Measurements from ENCODE around the gene GRPEL2. TPM values are rescaled to one million over a fixed set of nuclear protein-coding genes. Genes with fewer than 3 reads are reported as not detected.

GRPEL2 gene
- total RNA-seq, 8 experiments from 2014 or later, result 9.7 to 33.1 (median 24.0) TPM

GRCh38 chr5:149363358-149363757 lies 18.1 kb downstream of the GRPEL2 start:
- ATAC-seq (replicated peaks in 6 of 8), result peak in 2 of 8 experiments; percentile 41 to 72
- Histone ChIP-seq H3K27ac (no peak overlapping the region), H3K4me1 (replicated peaks in 1 of 2) (peaks cover 8 to 21% of the 10 kb centered on the region in 2 donors), H3K4me3 (no peak overlapping the region)
- in situ Hi-C loops (cut with MboI; ENCODE audit: low pct_unique_long_range_greater_than_20kb in 2 of 9, low sequenced_read_pairs in 9 of 9, unreplicated experiment in 9 of 9), result loop anchor here in 3 of 9 experiments (25.0 kb wide), 1 partner anchor 199 kb away; the partner anchor contains the start of gene CSNK1A1 (in 3 of the 3)

GRCh38 chr5:149363936-149364335 lies 18.6 kb downstream of the GRPEL2 start:
- in situ Hi-C loops (cut with MboI; ENCODE audit: low pct_unique_long_range_greater_than_20kb in 2 of 9, low sequenced_read_pairs in 9 of 9, unreplicated experiment in 9 of 9), result loop anchor here in 3 of 9 experiments (25.0 kb wide), 1 partner anchor 198 kb away; the partner anchor contains the start of gene CSNK1A1 (in 3 of the 3)
- 77 to 93% (median 84%) methylated on average over 4 to 6 of the region's 9 CpGs; no CpG with 5 or more reads in 6 of the 10 experiments for WGBS, 10 experiments
- Histone ChIP-seq H3K4me1 (replicated peaks in 1 of 2) (peaks cover 5 to 17% of the 10 kb centered on the region in 2 donors), H3K4me3 (no peak overlapping the region), H3K27ac (no peak overlapping the region)
- ATAC-seq (replicated peaks in 6 of 8), result no peak

- WGBS, 10 experiments, result 79 to 100% (median 94%) methylated on average over 1 to 2 of the region's 2 CpGs; no CpG with 5 or more reads in 5 of the 10 experiments
- in situ Hi-C loops (cut with MboI; ENCODE audit: low pct_unique_long_range_greater_than_20kb in 2 of 9, low sequenced_read_pairs in 9 of 9, unreplicated experiment in 9 of 9), result loop anchor here in 3 of 9 experiments (25.0 kb wide), 1 partner anchor 198 kb away; the partner anchor contains the start of gene CSNK1A1 (in 3 of the 3)
Observed at GRCh38 chr5:149364719-149365118, 19.4 kb downstream of the GRPEL2 start.

GRCh38 chr5:149365418-149365817 lies 20.1 kb downstream of the GRPEL2 start:
- no peak for ATAC-seq (replicated peaks in 6 of 8)
- Histone ChIP-seq H3K4me3 (no peak overlapping the region), H3K4me1 (replicated peaks in 1 of 2) (peaks cover 3 to 13% of the 10 kb centered on the region in 2 donors), H3K27ac (no peak overlapping the region)
- WGBS, 10 experiments, result 60 to 100% (median 83%) methylated on average over 1 to 4 of the region's 6 CpGs; no CpG with 5 or more reads in 3 of the 10 experiments
- in situ Hi-C loops (cut with MboI; ENCODE audit: low pct_unique_long_range_greater_than_20kb in 2 of 9, low sequenced_read_pairs in 9 of 9, unreplicated experiment in 9 of 9), result loop anchor here in 3 of 9 experiments (25.0 kb wide), 1 partner anchor 197 kb away; the partner anchor contains the start of gene CSNK1A1 (in 3 of the 3)

More at GRCh38 chr5:149364719-149365118, 19.4 kb downstream of the GRPEL2 start:
- no peak overlapping the region for H3K4me3 ChIP-seq
- H3K4me1 ChIP-seq (replicated peaks in 1 of 2), result peaks cover 3 to 13% of the 10 kb centered on the region in 2 donors
- ATAC-seq (replicated peaks in 6 of 8), result no peak
- no peak overlapping the region for H3K27ac ChIP-seq

GRCh38 chr5:149366169-149366729 lies 20.9 kb downstream of the GRPEL2 start:
- H3K4me3 ChIP-seq, result no peak overlapping the region
- H3K4me1 ChIP-seq (replicated peaks in 1 of 2), result peaks cover 3 to 13% of the 10 kb centered on the region in 2 donors
- no peak overlapping the region for H3K27ac ChIP-seq
- peak in 3 of 8 experiments; percentile 9 to 58 (median 55) for ATAC-seq (replicated peaks in 6 of 8)
- WGBS, 10 experiments, result 83 to 100% (median 100%) methylated on average over 1 of the region's 1 CpG; no CpG with 5 or more reads in 6 of the 10 experiments
- in situ Hi-C loops (cut with MboI; ENCODE audit: low pct_unique_long_range_greater_than_20kb in 2 of 9, low sequenced_read_pairs in 9 of 9, unreplicated experiment in 9 of 9), result loop anchor here in 3 of 9 experiments (25.0 kb wide), 1 partner anchor 196 kb away; the partner anchor contains the start of gene CSNK1A1 (in 3 of the 3)

GRCh38 chr5:149367249-149367971 lies 22.1 kb downstream of the GRPEL2 start:
- ATAC-seq (replicated peaks in 6 of 8), result peak; percentile 56 to 94 (median 77)
- H3K27ac ChIP-seq, result no peak overlapping the region
- in situ Hi-C loops (cut with MboI; ENCODE audit: low pct_unique_long_range_greater_than_20kb in 2 of 9, low sequenced_read_pairs in 9 of 9, unreplicated experiment in 9 of 9), result loop anchor here in 3 of 9 experiments (25.0 kb wide), 1 partner anchor 195 kb away; the partner anchor contains the start of gene CSNK1A1 (in 3 of the 3)
- H3K4me1 ChIP-seq (replicated peaks in 1 of 2), result peaks cover 3 to 13% of the 10 kb centered on the region in 2 donors
- WGBS, 10 experiments, result 16 to 89% (median 37%) methylated on average over 2 to 7 of the region's 14 CpGs; no CpG with 5 or more reads in 4 of the 10 experiments
- H3K4me3 ChIP-seq, result no peak overlapping the region

- in situ Hi-C loops (cut with MboI; ENCODE audit: low pct_unique_long_range_greater_than_20kb in 2 of 9, low sequenced_read_pairs in 9 of 9, unreplicated experiment in 9 of 9), result loop anchor here in 3 of 9 experiments (25.0 kb wide), 1 partner anchor 194 kb away; the partner anchor contains the start of gene CSNK1A1 (in 3 of the 3)
- ATAC-seq (replicated peaks in 6 of 8), result no peak
- Histone ChIP-seq H3K4me1 (replicated peaks in 1 of 2) (peaks cover 3 to 13% of the 10 kb centered on the region in 2 donors), H3K4me3 (no peak overlapping the region), H3K27ac (no peak overlapping the region)
- WGBS, 10 experiments, result 73 to 100% (median 90%) methylated on average over 2 to 20 of the region's 22 CpGs; no CpG with 5 or more reads in 3 of the 10 experiments
Observed at GRCh38 chr5:149367972-149368645, 22.8 kb downstream of the GRPEL2 start.

GRCh38 chr5:149370878-149371277 lies 25.6 kb downstream of the GRPEL2 start:
- Histone ChIP-seq H3K27ac (no peak overlapping the region), H3K4me3 (no peak overlapping the region), H3K4me1 (replicated peaks in 1 of 2) (peaks cover 3 to 8% of the 10 kb centered on the region in 2 donors)
- ATAC-seq (replicated peaks in 6 of 8), result no peak
- in situ Hi-C loops (cut with MboI; ENCODE audit: low pct_unique_long_range_greater_than_20kb in 2 of 9, low sequenced_read_pairs in 9 of 9, unreplicated experiment in 9 of 9), result loop anchor here in 3 of 9 experiments (25.0 kb wide), 1 partner anchor 191 kb away; the partner anchor contains the start of gene CSNK1A1 (in 3 of the 3)
- WGBS, 10 experiments, result 50 to 100% (median 87%) methylated on average over 1 to 2 of the region's 2 CpGs; no CpG with 5 or more reads in 6 of the 10 experiments

GRCh38 chr5:149371296-149371962 lies 26.1 kb downstream of the GRPEL2 start:
- Histone ChIP-seq H3K27ac (no peak overlapping the region), H3K4me1 (replicated peaks in 1 of 2) (peaks cover 3 to 8% of the 10 kb centered on the region in 2 donors), H3K4me3 (no peak overlapping the region)
- peak; percentile 58 to 83 (median 72) for ATAC-seq (replicated peaks in 6 of 8)
- WGBS, 10 experiments, result 33 to 89% (median 63%) methylated on average over 1 to 6 of the region's 12 CpGs; no CpG with 5 or more reads in 3 of the 10 experiments
- in situ Hi-C loops (cut with MboI; ENCODE audit: low pct_unique_long_range_greater_than_20kb in 2 of 9, low sequenced_read_pairs in 9 of 9, unreplicated experiment in 9 of 9), result loop anchor here in 3 of 9 experiments (25.0 kb wide), 1 partner anchor 191 kb away; the partner anchor contains the start of gene CSNK1A1 (in 3 of the 3)

GRCh38 chr5:149372076-149372795 lies 26.9 kb downstream of the GRPEL2 start:
- Histone ChIP-seq H3K4me1 (replicated peaks in 1 of 2) (peaks cover under 1 to 6% of the 10 kb centered on the region in 2 donors), H3K27ac (no peak overlapping the region), H3K4me3 (no peak overlapping the region)
- in situ Hi-C loops (cut with MboI; ENCODE audit: low pct_unique_long_range_greater_than_20kb in 2 of 9, low sequenced_read_pairs in 9 of 9, unreplicated experiment in 9 of 9), result loop anchor here in 3 of 9 experiments (25.0 kb wide), 1 partner anchor 190 kb away; the partner anchor contains the start of gene CSNK1A1 (in 3 of the 3)
- WGBS, 10 experiments, result 49 to 100% (median 75%) methylated on average over 1 to 4 of the region's 4 CpGs; no CpG with 5 or more reads in 6 of the 10 experiments
- no peak for ATAC-seq (replicated peaks in 6 of 8)

GRCh38 chr5:149372932-149373331 lies 27.6 kb downstream of the GRPEL2 start:
- in situ Hi-C loops (cut with MboI; ENCODE audit: low pct_unique_long_range_greater_than_20kb in 2 of 9, low sequenced_read_pairs in 9 of 9, unreplicated experiment in 9 of 9), result loop anchor here in 3 of 9 experiments (25.0 kb wide), 1 partner anchor 189 kb away; the partner anchor contains the start of gene CSNK1A1 (in 3 of the 3)
- WGBS, 10 experiments, result 78 to 100% (median 97%) methylated on average over 1 to 3 of the region's 3 CpGs; no CpG with 5 or more reads in 2 of the 10 experiments
- no peaks in the 10 kb centered on the region for H3K4me1 ChIP-seq (replicated peaks in 1 of 2)
- H3K27ac ChIP-seq, result no peak overlapping the region
- no peak overlapping the region for H3K4me3 ChIP-seq
- ATAC-seq (replicated peaks in 6 of 8), result no peak
